Suprapubic skin (tissue), 4 donors: ENCODE results near the gene CD151. TPM values are rescaled to one million over a fixed set of nuclear protein-coding genes. Genes with fewer than 3 reads are reported as not detected.

Experiments
- DNase-seq, 2 donors: peaks; one replicate each; pipeline ENCODE4 v3.0.0-alpha.2; 2019; ENCODE audit warnings: low spot score in 2 of 2
- H3K27ac ChIP-seq: fragments of 200-600 bp; sonication (generic); one replicate; pipeline ENCODE4 v1.5.1; 2019
- H3K27me3 ChIP-seq: fragments of 200-600 bp; sonication (generic); one replicate; pipeline ENCODE4 v1.5.1; 2019
- H3K36me3 ChIP-seq: fragments of 200-600 bp; sonication (generic); one replicate; pipeline ENCODE4 v1.5.1; 2019
- H3K4me1 ChIP-seq: fragments of 200-600 bp; sonication (generic); one replicate; pipeline ENCODE4 v1.5.1; 2019
- H3K4me3 ChIP-seq: fragments of 200-600 bp; sonication (generic); one replicate; pipeline ENCODE4 v1.5.1; 2019; ENCODE audit warnings: mild to moderate bottlenecking
- H3K9me3 ChIP-seq: fragments of 200-600 bp; sonication (generic); one replicate; pipeline ENCODE4 v1.5.1; 2019
- CTCF ChIP-seq, 2 donors: fragments of 200-600 bp in 1 of 2; fragments of 450-650 bp in 1 of 2; sonication (generic) in 1 of 2; IDR thresholded peaks; one replicate each; pipeline ENCODE4 v1.5.1; 2016 to 2019; ENCODE audit warnings: antibody characterized with exemption in 2 of 2, mild to moderate bottlenecking in 1 of 2, moderate library complexity in 1 of 2
- EP300 ChIP-seq: sonication (generic); formaldehyde crosslinking; IDR thresholded peaks from one replicate; pipeline ENCODE4 v1.6.1; 2017; ENCODE audit warnings: antibody characterized with exemption
- POLR2A ChIP-seq, 2 donors: fragments of 450-650 bp; IDR thresholded peaks; one replicate each; pipeline ENCODE4 v1.6.1; 2017; ENCODE audit warnings: antibody characterized with exemption in 2 of 2, mild to moderate bottlenecking in 2 of 2, moderate library complexity in 2 of 2
- POLR2AphosphoS5 ChIP-seq, 3 donors: sonication (generic); formaldehyde crosslinking; IDR thresholded peaks; one replicate each; pipeline ENCODE4 v1.6.1; 2017; ENCODE audit warnings: antibody characterized with exemption in 3 of 3
- WGBS: methylation state at CpG from one replicate; pipeline ENCODE4 v1.1.5; 2018; 5-methylcytosine and 5-hydroxymethylcytosine counted together
- total RNA-seq, 4 donors: library from RNA; depleted of rRNA; stranded (reverse); fragments of >200 nt; gene quantifications; one replicate each; pipeline ENCODE4 v1.1.0, GENCODE V29; 2016

The CD151 gene
- total RNA-seq, 4 donors from 2014 or later: 108 to 162 (median 150) TPM

- TF ChIP-seq POLR2A (IDR thresholded peaks at IDR 0.05): no peak
- no peak for TF ChIP-seq POLR2AphosphoS5 (IDR thresholded peaks at IDR 0.05)
- no peak for TF ChIP-seq EP300
- no peak for TF ChIP-seq CTCF (IDR thresholded peaks at IDR 0.05)
- peaks cover under 1% of the 10 kb centered on the region for H3K27me3 ChIP-seq
- DNase-seq: no peak
- H3K27ac ChIP-seq: peak overlapping the region; percentile 34
- H3K36me3 ChIP-seq: peaks cover 36% of the 10 kb centered on the region
- 85% methylated on average over 7 of the region's 22 CpGs for WGBS
- peaks cover 52% of the 10 kb centered on the region for H3K4me1 ChIP-seq
- H3K4me3 ChIP-seq: peak overlapping the region; percentile 95
- no peaks in the 10 kb centered on the region for H3K9me3 ChIP-seq
Measured at GRCh38 chr11:821512-822371, 11.0 kb upstream of the CD151 start.

GRCh38 chr11:823441-824291 is 9.1 kb upstream of the CD151 start:
- no peak overlapping the region for H3K27ac ChIP-seq
- H3K4me1 ChIP-seq: peaks cover 65% of the 10 kb centered on the region
- WGBS: 90% methylated on average over 32 of the region's 53 CpGs

GRCh38 chr11:824292-824880 is 8.4 kb upstream of the CD151 start:
- 70% methylated on average over 2 of the region's 59 CpGs for WGBS
- Histone ChIP-seq H3K27me3 (peaks cover 7% of the 10 kb centered on the region), H3K9me3 (no peaks in the 10 kb centered on the region), H3K36me3 (peaks cover 36% of the 10 kb centered on the region), H3K27ac (peak overlapping the region; percentile 66), H3K4me3 (no peak overlapping the region), H3K4me1 (peaks cover 67% of the 10 kb centered on the region)
- no peak for TF ChIP-seq POLR2A (IDR thresholded peaks at IDR 0.05)
- no peak for DNase-seq

More at GRCh38 chr11:823441-824291, 9.1 kb upstream of the CD151 start:
- Histone ChIP-seq H3K36me3 (peaks cover 36% of the 10 kb centered on the region), H3K4me3 (no peak overlapping the region), H3K9me3 (no peaks in the 10 kb centered on the region), H3K27me3 (peaks cover 7% of the 10 kb centered on the region)
- no peak for DNase-seq
- TF ChIP-seq POLR2A (IDR thresholded peaks at IDR 0.05) (no peak), EP300 (no peak), POLR2AphosphoS5 (IDR thresholded peaks at IDR 0.05) (no peak), CTCF (IDR thresholded peaks at IDR 0.05) (no peak)

- no peak overlapping the region for H3K4me3 ChIP-seq
- peak overlapping the region; percentile 66 for H3K27ac ChIP-seq
- TF ChIP-seq CTCF (IDR thresholded peaks at IDR 0.05): no peak
- no peak for TF ChIP-seq POLR2AphosphoS5 (IDR thresholded peaks at IDR 0.05)
- TF ChIP-seq EP300: no peak
- TF ChIP-seq POLR2A (IDR thresholded peaks at IDR 0.05): no peak
- no peak for DNase-seq
- H3K36me3 ChIP-seq: peaks cover 36% of the 10 kb centered on the region
- H3K9me3 ChIP-seq: no peaks in the 10 kb centered on the region
- H3K27me3 ChIP-seq: peaks cover 11% of the 10 kb centered on the region
- peaks cover 72% of the 10 kb centered on the region for H3K4me1 ChIP-seq
- 88% methylated on average over 9 of the region's 11 CpGs for WGBS
Measured at GRCh38 chr11:824942-825341, 7.8 kb upstream of the CD151 start.

GRCh38 chr11:825366-826226 is 7.2 kb upstream of the CD151 start:
- 60% methylated on average over 11 of the region's 12 CpGs for WGBS
- no peak overlapping the region for H3K4me3 ChIP-seq
- DNase-seq: no peak
- H3K9me3 ChIP-seq: no peaks in the 10 kb centered on the region
- TF ChIP-seq POLR2AphosphoS5 (IDR thresholded peaks at IDR 0.05) (peak in 1 of 3 donors; percentile 53), POLR2A (IDR thresholded peaks at IDR 0.05) (no peak), EP300 (no peak)
- peaks cover 13% of the 10 kb centered on the region for H3K27me3 ChIP-seq
- peaks cover 36% of the 10 kb centered on the region for H3K36me3 ChIP-seq
- peaks cover 74% of the 10 kb centered on the region for H3K4me1 ChIP-seq
- peak overlapping the region; percentile 66 for H3K27ac ChIP-seq
